Adrenal gland (tissue), 12 donors: ENCODE results near the gene ASB2. TPM values are rescaled to one million over a fixed set of nuclear protein-coding genes. Genes with fewer than 3 reads are reported as not detected.

ENCODE experiments used
- DNase-seq, 7 donors: peaks; one replicate each; pipeline ENCODE4 v3.0.0-alpha.2; 2019 to 2020
- H3K27ac ChIP-seq, 5 donors: fragments of 200-600 bp; sonication (generic) in 4 of 5; 1 replicate in 3 of 5; 2 replicates in 2 of 5; pipeline versions ENCODE4 v1.5.1 to v1.8.0; 2016 to 2020; ENCODE audit warnings: mild to moderate bottlenecking in 1 of 5
- H3K27me3 ChIP-seq: fragments of 200-600 bp; 2 replicates; pipeline ENCODE4 v1.8.0; 2021
- H3K36me3 ChIP-seq, 2 donors: fragments of 200-600 bp; replicated peaks in 1 of 2; 1 replicate in 1 of 2; 2 replicates in 1 of 2; pipeline versions ENCODE4 v1.5.1 to v1.8.0; 2018 to 2022
- H3K4me1 ChIP-seq, 2 donors: fragments of 200-600 bp; replicated peaks in 1 of 2; 1 replicate in 1 of 2; 2 replicates in 1 of 2; pipeline versions ENCODE4 v1.5.1 to v1.8.0; 2018 to 2021
- H3K4me3 ChIP-seq, 4 donors: fragments of 200-600 bp; sonication (generic) in 3 of 4; one replicate each; pipeline ENCODE4 v1.5.1; 2016 to 2018
- H3K9me3 ChIP-seq, 3 donors: fragments of 200-600 bp; sonication (generic) in 1 of 3; replicated peaks in 1 of 3; 1 replicate in 2 of 3; 2 replicates in 1 of 3; pipeline versions ENCODE4 v1.5.1 to v1.8.0; 2016 to 2021
- POLR2A ChIP-seq, 2 donors: fragments of 450-650 bp; IDR thresholded peaks; one replicate each; pipeline ENCODE4 v1.6.1; 2017; ENCODE audit warnings: antibody characterized with exemption in 2 of 2, mild to moderate bottlenecking in 2 of 2, moderate library complexity in 1 of 2
- WGBS, 4 donors: extraction: QIAGEN DNeasy Blood & Tissue Kit in 2 of 4; methylation state at CpG; one replicate each; pipeline versions ENCODE4 v1.1.5 to v1.1.7; 2013 to 2017; 5-methylcytosine and 5-hydroxymethylcytosine counted together
- intact Hi-C, 2 donors: fragments of 100-400 bp; cut with DNase I; formaldehyde crosslinking; loops; one replicate each; pipeline versions ENCODE4 v1.14.1 to v1.15.0; 2022 to 2023
- polyA plus RNA-seq, 3 donors: library from polyadenylated mRNA; stranded (reverse); fragments of 200-250 nt in 2 of 3; fragments of 350-450 nt in 1 of 3; fragmentation: Illumina TruSeq in 1 of 3; extraction: RNeasy Lipid Tissue Mini Kit (QIAGEN cat#74804) in 1 of 3; gene quantifications; one replicate each; pipeline ENCODE4 v1.2.3, GENCODE V29; 2013 to 2014
- total RNA-seq, 9 donors: library from RNA; depleted of rRNA in 4 of 9; stranded (reverse); fragments of >200 nt in 4 of 9; fragments of 120-200 nt in 1 of 9; fragmentation: NEBNext Ultra II Directional in 1 of 9; extraction: Animal tissue kit (Norgen Biotek cat#: 25700) in 1 of 9; gene quantifications; one replicate each; pipeline versions ENCODE4 v1.1.0 to v1.2.4, GENCODE V29; 2013 to 2023
- TF ChIP-seq, protein P1 (sequence below), 6 experiments: fragments of 450-650 bp in 4 of 6; fragments of 200-600 bp in 2 of 6; sonication (generic) in 1 of 6; IDR thresholded peaks; 1 replicate in 5 of 6; 2 replicates in 1 of 6; pipeline versions ENCODE4 v1.5.1 to v1.8.0; 2016 to 2021; ENCODE audit warnings: antibody characterized with exemption in 6 of 6, mild to moderate bottlenecking in 2 of 6, moderate library complexity in 1 of 6
- donor health status: healthy with polysubstance abuse.
- donor health status: Bipolar disorder and iron deficiency.
- donor health status: DM: yes; HTN: yes; CAD: no.
- donor health status: DM: no; HTN: no; CAD: no.
- donor health status: DM: no; HTN: no; CAD: no.
- donor health status: DM: yes; HTN: yes; CAD: no.

ASB2 gene
- total and polyA plus RNA-seq, 12 donors: 0.19 to 5.9 (median 0.66) TPM; not detected in 1

DNA sequence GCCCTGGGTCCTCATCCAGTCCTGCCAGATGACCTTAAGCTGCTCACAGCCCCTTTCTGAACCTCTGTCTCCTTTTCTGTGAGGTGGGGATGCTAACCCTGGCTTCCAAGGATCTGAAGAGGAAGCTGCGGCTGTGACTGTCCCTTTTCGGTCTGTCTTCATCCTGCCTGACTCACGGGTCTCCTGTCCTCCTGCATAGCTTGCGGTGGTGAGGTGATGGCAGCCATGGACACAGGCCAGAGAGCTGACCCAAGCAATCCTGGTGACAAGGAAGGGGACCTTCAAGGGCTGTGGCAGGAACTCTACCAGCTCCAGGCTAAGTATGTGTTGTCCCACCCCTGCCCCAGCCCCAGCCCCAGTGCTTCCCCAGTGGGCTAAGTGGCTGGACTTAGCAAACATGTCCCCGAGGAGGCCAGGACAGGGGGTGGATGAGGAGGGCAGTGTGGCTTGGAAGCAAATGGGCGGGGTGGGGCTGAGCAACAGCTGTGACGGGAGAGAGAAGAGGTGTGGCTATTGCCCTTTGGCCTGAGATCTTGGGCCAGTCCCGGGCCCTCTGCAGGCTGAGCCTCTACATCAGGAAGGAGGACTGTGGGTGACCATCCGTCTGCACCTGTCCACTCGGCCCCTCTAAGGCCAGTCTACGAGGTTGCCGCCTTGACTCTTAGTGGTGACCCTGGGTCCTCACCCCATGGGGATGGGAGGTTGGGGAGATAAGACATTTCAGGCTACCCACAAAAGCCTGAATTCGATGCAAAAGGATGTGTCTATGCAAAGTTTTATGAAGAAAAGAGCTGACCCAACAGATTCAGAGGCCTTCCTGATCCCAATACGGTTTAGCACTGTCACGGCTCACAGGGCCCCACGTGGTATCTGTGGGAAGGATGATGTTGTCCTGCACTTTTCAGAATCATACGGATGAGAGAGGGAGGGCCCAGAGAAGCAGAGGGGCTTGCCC is 21.8 kb upstream of the ASB2 start:
- Histone ChIP-seq H3K9me3 (no peaks in the 10 kb centered on the region), H3K27ac (no peak overlapping the region), H3K27me3 (peaks cover 7% of the 10 kb centered on the region), H3K4me3 (no peak overlapping the region), H3K4me1 (peaks cover 0 to 14% of the 10 kb centered on the region in 2 donors), H3K36me3 (no peaks in the 10 kb centered on the region)
- intact Hi-C loops: loop anchor here in 1 of 2 donors (2.0 kb wide), 1 partner anchor 55 kb away; no protein-coding TSS in a partner anchor
- no peak for TF ChIP-seq POLR2A (IDR thresholded peaks at IDR 0.05)
- TF ChIP-seq, protein P1, sequence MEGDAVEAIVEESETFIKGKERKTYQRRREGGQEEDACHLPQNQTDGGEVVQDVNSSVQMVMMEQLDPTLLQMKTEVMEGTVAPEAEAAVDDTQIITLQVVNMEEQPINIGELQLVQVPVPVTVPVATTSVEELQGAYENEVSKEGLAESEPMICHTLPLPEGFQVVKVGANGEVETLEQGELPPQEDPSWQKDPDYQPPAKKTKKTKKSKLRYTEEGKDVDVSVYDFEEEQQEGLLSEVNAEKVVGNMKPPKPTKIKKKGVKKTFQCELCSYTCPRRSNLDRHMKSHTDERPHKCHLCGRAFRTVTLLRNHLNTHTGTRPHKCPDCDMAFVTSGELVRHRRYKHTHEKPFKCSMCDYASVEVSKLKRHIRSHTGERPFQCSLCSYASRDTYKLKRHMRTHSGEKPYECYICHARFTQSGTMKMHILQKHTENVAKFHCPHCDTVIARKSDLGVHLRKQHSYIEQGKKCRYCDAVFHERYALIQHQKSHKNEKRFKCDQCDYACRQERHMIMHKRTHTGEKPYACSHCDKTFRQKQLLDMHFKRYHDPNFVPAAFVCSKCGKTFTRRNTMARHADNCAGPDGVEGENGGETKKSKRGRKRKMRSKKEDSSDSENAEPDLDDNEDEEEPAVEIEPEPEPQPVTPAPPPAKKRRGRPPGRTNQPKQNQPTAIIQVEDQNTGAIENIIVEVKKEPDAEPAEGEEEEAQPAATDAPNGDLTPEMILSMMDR (IDR thresholded peaks at IDR 0.05): no peak
- WGBS, 4 donors: 83 to 89% (median 86%) methylated on average over 12 to 17 of the region's 17 CpGs
- DNase-seq: no peak

DNA sequence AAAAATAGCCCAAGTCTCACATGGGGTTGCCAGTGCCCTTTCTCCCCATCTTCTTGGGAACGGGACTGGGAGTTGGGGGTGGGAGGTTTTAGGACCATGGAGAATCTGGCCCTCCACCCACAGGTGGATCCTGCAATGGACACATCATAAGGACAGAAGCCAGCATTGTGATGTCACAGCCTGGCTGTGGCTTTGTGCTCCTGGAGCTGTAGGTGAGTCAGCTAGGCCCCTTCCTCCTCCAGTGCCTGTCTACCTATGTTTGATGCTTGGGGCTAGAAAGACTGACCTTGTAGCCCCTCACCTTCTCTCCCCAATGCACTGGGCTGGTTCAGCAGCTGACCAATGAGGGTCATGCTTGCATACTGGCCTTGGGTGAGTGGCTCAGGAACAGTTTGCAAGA is 20.7 kb upstream of the ASB2 start, which contains the start of gene CCDC197:
Gene CCDC197 (plus strand): TSS at position 220 of the 400 bp plus-strand sequence. CDS start 831 bp downstream, outside the sequence.
- intact Hi-C loops: no loop called here
- peak in 1 of 7 donors; percentile 13 for DNase-seq
- 60 to 83% (median 73%) methylated on average over 1 of the region's 1 CpG for WGBS, 4 donors
- H3K27me3 ChIP-seq: peaks cover 7% of the 10 kb centered on the region
- H3K4me1 ChIP-seq: peaks cover 0 to 14% of the 10 kb centered on the region in 2 donors
- no peaks in the 10 kb centered on the region for H3K36me3 ChIP-seq
- no peaks in the 10 kb centered on the region for H3K9me3 ChIP-seq
- no peak within 1 kb of the TSS for H3K4me3 ChIP-seq
- no peak within 1 kb of the TSS for H3K27ac ChIP-seq
- TF ChIP-seq, protein P1 (IDR thresholded peaks at IDR 0.05): no peak
- no peak for TF ChIP-seq POLR2A (IDR thresholded peaks at IDR 0.05)

GRCh38 chr14:93996130-93996695 is 19.8 kb upstream of the ASB2 start:
- no peaks in the 10 kb centered on the region for H3K9me3 ChIP-seq
- TF ChIP-seq, protein P1 (IDR thresholded peaks at IDR 0.05): no peak
- TF ChIP-seq POLR2A (IDR thresholded peaks at IDR 0.05): no peak
- H3K27me3 ChIP-seq: peaks cover 3% of the 10 kb centered on the region
- intact Hi-C loops: no loop called here
- DNase-seq: no peak
- WGBS, 4 donors: 44 to 59% (median 53%) methylated on average over 5 to 8 of the region's 8 CpGs; no CpG with 5 or more reads in 1 of the 4 donors
- H3K4me1 ChIP-seq: peaks cover 0 to 14% of the 10 kb centered on the region in 2 donors
- no peak overlapping the region for H3K27ac ChIP-seq
- no peak overlapping the region for H3K4me3 ChIP-seq
- no peaks in the 10 kb centered on the region for H3K36me3 ChIP-seq
